Upper lobe of left lung (tissue), 6 donors: ENCODE measurements around the gene PROB1. TPM values are rescaled to one million over a fixed set of nuclear protein-coding genes. Genes with fewer than 3 reads are reported as not detected.

Experiments used
- ATAC-seq, 2 donors: fragments of 200-7000 bp; cut with Tn5 transposase; one replicate each; pipeline ENCODE4 v1.9.1; 2022; ENCODE audit warnings: mild to moderate bottlenecking in 2 of 2, moderate library complexity in 2 of 2; ENCODE audit not compliant: low FRiP score in 2 of 2
- DNase-seq, 2 donors: peaks; one replicate each; pipeline ENCODE4 v3.0.0-alpha.2; 2019 to 2020
- H3K27ac ChIP-seq, 4 donors: fragments of 200-600 bp; sonication (generic); one replicate each; pipeline ENCODE4 v1.5.1; 2016 to 2019
- H3K27me3 ChIP-seq, 4 donors: fragments of 200-600 bp; sonication (generic); one replicate each; pipeline ENCODE4 v1.5.1; 2017 to 2019
- H3K36me3 ChIP-seq, 4 donors: fragments of 200-600 bp; sonication (generic); one replicate each; pipeline ENCODE4 v1.5.1; 2016 to 2019
- H3K4me1 ChIP-seq, 4 donors: fragments of 200-600 bp; sonication (generic); one replicate each; pipeline ENCODE4 v1.5.1; 2018 to 2019
- H3K4me3 ChIP-seq, 4 donors: fragments of 200-600 bp; sonication (generic); one replicate each; pipeline ENCODE4 v1.5.1; 2017 to 2019; ENCODE audit warnings: mild to moderate bottlenecking in 2 of 4, moderate library complexity in 1 of 4
- H3K9me3 ChIP-seq, 4 donors: fragments of 200-600 bp; sonication (generic); one replicate each; pipeline ENCODE4 v1.5.1; 2018 to 2019
- CTCF ChIP-seq, 6 experiments: fragments of 450-650 bp in 4 of 6; fragments of 200-600 bp in 2 of 6; sonication (generic) in 2 of 6; IDR thresholded peaks; one replicate each; pipeline ENCODE4 v1.5.1; 2016 to 2019; ENCODE audit warnings: antibody characterized with exemption in 6 of 6
- EP300 ChIP-seq, 4 donors: sonication (generic); formaldehyde crosslinking; IDR thresholded peaks; one replicate each; pipeline ENCODE4 v1.5.1; 2017; ENCODE audit warnings: antibody characterized with exemption in 4 of 4, control low read depth in 2 of 4
- POLR2A ChIP-seq, 4 donors: fragments of 450-650 bp; IDR thresholded peaks; one replicate each; pipeline ENCODE4 v1.5.1; 2016 to 2017; ENCODE audit warnings: antibody characterized with exemption in 4 of 4, mild to moderate bottlenecking in 2 of 4
- POLR2AphosphoS5 ChIP-seq, 2 donors: sonication (generic); formaldehyde crosslinking; IDR thresholded peaks; one replicate each; pipeline ENCODE4 v1.5.1; 2017; ENCODE audit warnings: antibody characterized with exemption in 2 of 2
- WGBS, 2 donors: methylation state at CpG; one replicate each; pipeline ENCODE4 v1.1.5; 2017 to 2018; 5-methylcytosine and 5-hydroxymethylcytosine counted together
- total RNA-seq, 6 donors: library from RNA; depleted of rRNA in 4 of 6; stranded (reverse); fragments of >200 nt in 4 of 6; gene quantifications; one replicate each; pipeline versions ENCODE4 v1.1.0 to v1.2.1, GENCODE V29; 2016 to 2021
- donor health status: DM: no; HTN: no; CAD: no; lungs with moderate emphysema.
- donor health status: DM: no; HTN: yes; CAD: no; lungs with severe emphysema.

Gene PROB1
- total RNA-seq, 6 donors from 2014 or later, result 0.33 to 2.1 (median 0.95) TPM

DNA sequence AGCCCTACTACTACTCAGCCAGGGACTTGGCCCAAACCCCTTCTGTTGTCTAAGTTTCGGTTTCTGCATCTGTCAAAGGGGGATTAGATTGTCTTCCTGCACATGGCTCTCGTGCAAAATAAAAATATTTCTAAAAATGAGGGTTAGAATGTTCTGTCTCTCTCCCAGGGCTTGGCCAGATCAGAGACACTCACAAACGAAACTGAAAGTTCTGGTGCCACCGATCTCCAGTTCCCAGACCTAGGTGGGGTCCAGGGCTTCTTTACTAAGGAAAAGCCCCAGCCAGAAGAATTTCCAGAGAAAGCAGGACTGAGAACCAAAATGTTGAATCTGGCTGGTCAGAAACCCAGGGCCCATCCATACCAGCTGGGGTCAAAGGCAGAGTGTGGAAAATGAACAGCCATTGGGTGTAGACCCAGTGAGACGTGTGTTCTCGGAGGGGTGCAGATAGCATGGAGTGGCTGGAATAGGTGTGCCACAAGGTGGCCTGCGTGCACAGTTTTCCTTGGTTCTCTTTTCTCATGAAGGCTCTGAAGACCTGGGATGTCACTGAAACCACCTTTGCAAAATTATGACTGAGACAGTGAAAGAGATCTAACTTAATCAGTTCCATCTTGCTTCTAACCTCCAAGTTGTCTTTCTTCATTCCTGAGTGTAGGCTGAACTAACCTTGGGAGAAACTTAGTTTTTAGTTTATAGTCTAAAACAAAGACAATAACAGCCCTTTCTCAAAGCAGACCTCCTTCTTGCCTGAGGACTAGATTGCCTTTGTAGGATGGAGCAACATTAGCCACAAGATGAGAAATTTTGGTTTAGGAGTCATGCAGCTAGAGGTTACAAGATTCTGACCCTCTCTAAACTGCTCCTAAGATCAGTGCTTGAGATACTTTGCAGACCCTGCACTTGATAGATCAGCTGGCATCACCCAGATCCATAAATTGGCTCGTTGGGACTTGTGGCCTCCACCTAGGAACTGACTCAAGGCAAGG lies 9.5 kb downstream of the PROB1 start:
- Histone ChIP-seq H3K27ac (peak overlapping the region; percentile 51 to 78 (median 64)), H3K4me3 (peak overlapping the region in 3 of 4 donors; percentile 15 to 47 (median 46)), H3K27me3 (no peaks in the 10 kb centered on the region), H3K36me3 (no peaks in the 10 kb centered on the region), H3K4me1 (peaks cover 6 to 28% (median 20%) of the 10 kb centered on the region in 4 donors), H3K9me3 (no peaks in the 10 kb centered on the region)
- peak in 1 of 2 donors; percentile 33 for ATAC-seq
- 37 to 38% methylated on average over 8 of the region's 8 CpGs for WGBS, 2 donors
- DNase-seq, result no peak
- TF ChIP-seq CTCF (IDR thresholded peaks at IDR 0.05), result peak in 1 of 6 experiments; percentile 26
- no peak for TF ChIP-seq EP300 (IDR thresholded peaks at IDR 0.05)

DNA sequence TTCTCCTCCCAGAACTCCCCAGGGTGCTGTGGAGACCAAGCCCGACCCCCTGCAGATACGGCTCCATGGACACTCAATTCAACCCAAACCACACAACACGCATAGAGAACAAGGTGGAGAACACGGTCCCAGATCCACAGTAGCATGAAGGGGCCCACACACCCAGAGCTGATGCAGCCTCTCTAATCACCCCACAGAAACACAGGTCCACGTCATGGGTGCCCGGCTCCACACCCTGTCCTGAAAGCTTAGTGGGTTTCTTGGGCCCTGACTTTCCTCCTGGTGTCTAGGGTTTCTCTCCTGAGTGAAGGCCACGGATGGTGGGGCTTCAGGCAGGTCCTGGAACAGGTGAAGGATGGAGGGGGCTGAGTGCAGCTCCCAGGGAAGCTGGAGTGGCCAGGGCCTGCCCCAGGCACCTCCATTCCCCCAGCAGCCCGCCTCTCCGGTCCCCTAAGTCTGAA lies 10.3 kb downstream of the PROB1 start:
- ATAC-seq (peak in 1 of 2 donors; percentile 4), DNase-seq (no peak)
- Histone ChIP-seq H3K4me3 (peak overlapping the region in 3 of 4 donors; percentile 15 to 47 (median 46)), H3K4me1 (peaks cover 6 to 28% (median 20%) of the 10 kb centered on the region in 4 donors), H3K27me3 (no peaks in the 10 kb centered on the region), H3K9me3 (no peaks in the 10 kb centered on the region), H3K27ac (peak overlapping the region; percentile 51 to 78 (median 64)), H3K36me3 (no peaks in the 10 kb centered on the region)
- no peak for TF ChIP-seq POLR2A (IDR thresholded peaks at IDR 0.05)
- no peak for TF ChIP-seq POLR2AphosphoS5 (IDR thresholded peaks at IDR 0.05)
- TF ChIP-seq EP300 (IDR thresholded peaks at IDR 0.05), result no peak
- TF ChIP-seq CTCF (IDR thresholded peaks at IDR 0.05), result no peak
- 79% methylated on average over 7 to 9 of the region's 9 CpGs for WGBS, 2 donors

DNA sequence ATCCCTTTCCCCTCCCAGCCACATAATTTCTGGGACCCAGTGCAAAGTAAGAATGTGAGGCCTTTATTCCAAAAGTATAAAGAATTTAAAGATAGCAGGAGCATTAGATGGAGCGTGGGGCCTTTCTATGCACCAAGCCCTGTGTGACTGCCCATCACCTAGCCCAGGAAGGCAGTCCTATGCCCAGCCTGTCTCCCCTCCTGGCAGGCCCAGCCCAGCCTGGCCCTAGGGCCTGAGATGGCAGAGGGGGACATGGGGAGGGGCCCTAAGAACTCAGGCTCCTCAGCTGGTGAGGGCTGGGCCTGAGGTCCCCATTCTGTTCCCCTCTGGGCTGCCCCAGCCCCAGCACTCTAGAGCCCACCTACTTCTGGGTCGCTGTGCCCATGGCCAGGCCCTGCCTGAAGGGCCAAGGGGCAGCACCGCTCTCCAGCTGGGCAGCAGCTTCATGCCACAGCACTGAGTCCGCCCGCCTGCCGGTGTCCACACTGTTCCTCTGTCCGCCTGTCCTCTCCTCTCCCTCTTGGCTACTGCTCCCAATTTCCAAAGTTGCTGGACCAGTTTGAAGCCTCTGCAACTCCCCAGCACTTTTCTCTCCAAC lies 10.8 kb downstream of the PROB1 start:
- DNase-seq (no peak), ATAC-seq (peak in 1 of 2 donors; percentile 9)
- WGBS, 2 donors, result 88 to 95% methylated on average over 6 to 7 of the region's 7 CpGs
- no peak for TF ChIP-seq POLR2AphosphoS5 (IDR thresholded peaks at IDR 0.05)
- no peak for TF ChIP-seq CTCF (IDR thresholded peaks at IDR 0.05)
- no peak for TF ChIP-seq EP300 (IDR thresholded peaks at IDR 0.05)
- TF ChIP-seq POLR2A (IDR thresholded peaks at IDR 0.05), result no peak
- H3K9me3 ChIP-seq, result no peaks in the 10 kb centered on the region
- H3K4me3 ChIP-seq, result no peak overlapping the region
- H3K27ac ChIP-seq, result peak overlapping the region in 1 of 4 donors; percentile 63
- peaks cover 6 to 28% (median 20%) of the 10 kb centered on the region in 4 donors for H3K4me1 ChIP-seq
- H3K27me3 ChIP-seq, result no peaks in the 10 kb centered on the region
- no peaks in the 10 kb centered on the region for H3K36me3 ChIP-seq

DNA sequence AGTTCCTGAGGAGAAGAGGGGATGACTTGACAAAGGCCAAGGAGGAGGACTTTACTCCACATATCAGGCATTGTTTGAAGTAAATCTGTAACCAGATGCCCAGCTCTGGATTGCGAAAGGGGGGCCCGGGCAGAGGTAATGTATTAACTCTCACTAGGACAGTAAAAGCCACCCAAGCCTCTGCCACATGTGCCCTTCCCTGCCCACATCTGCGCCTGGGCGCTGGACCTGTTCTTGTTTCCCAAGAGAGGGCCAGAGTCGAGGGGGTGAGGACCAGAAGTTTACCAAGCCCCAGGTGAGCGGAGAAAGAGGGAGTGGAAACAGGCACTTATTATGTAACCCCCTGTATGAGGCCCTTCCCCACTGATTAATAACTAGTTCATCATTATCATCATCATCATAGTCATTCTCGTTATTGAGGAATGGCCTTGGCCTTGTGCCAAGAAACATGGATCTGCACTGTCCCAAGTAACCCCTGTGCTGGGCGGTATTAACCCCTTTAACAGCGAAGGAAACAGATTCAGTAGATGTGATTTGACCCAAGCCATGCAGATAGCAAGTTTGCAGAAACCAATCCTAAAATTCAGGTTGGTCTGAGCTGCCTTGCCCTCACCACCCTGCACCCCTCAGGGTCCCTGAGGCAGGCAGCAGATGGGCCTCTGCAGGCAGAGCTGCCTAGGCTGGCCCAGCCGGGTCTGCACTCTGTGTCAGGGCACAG lies 11.5 kb downstream of the PROB1 start, which contains the start of gene SLC23A1:
SLC23A1 (minus strand) TSS at position 23 of the 718 bp plus-strand sequence. CDS start 44 bp downstream, outside the sequence.
- TF ChIP-seq CTCF (IDR thresholded peaks at IDR 0.05) (no peak), POLR2AphosphoS5 (IDR thresholded peaks at IDR 0.05) (no peak), POLR2A (IDR thresholded peaks at IDR 0.05) (no peak), EP300 (IDR thresholded peaks at IDR 0.05) (no peak)
- DNase-seq (no peak), ATAC-seq (no peak)
- Histone ChIP-seq H3K9me3 (no peaks in the 10 kb centered on the region), H3K4me1 (peaks cover 6 to 23% (median 18%) of the 10 kb centered on the region in 4 donors), H3K4me3 (no peak within 1 kb of the TSS), H3K27ac (no peak within 1 kb of the TSS), H3K27me3 (no peaks in the 10 kb centered on the region), H3K36me3 (no peaks in the 10 kb centered on the region)
- 65 to 66% methylated on average over 7 to 10 of the region's 10 CpGs for WGBS, 2 donors
